H1 (cell line): Measurements from ENCODE around the gene NEMF. TPM values are rescaled to one million over a fixed set of nuclear protein-coding genes. Genes with fewer than 3 reads are reported as not detected.

Experiments
- CTCF ChIA-PET: fragments of 300-600 bp; sonication (Branson Sonifier 250); formaldehyde crosslinking; loops from one replicate; lab custom pipeline; 2021; ENCODE audit not compliant: partially characterized antibody; lab: Charles Lee
- POLR2A ChIA-PET: fragments of 300-600 bp; sonication (Branson Sonifier 250); formaldehyde crosslinking; loops from one replicate; lab custom pipeline; 2021; ENCODE audit warnings: inconsistent platforms; ENCODE audit not compliant: partially characterized antibody; lab: Charles Lee
- DNase-seq, 2 experiments: peaks; one replicate each; pipeline versions ENCODE4 v3.0.0 to v3.0.0-alpha.2; 2010 to 2022; ENCODE audit warnings: low spot score in 2 of 2, low read depth in 1 of 2, mixed read lengths in 1 of 2
- FAIRE-seq: peaks from 2 replicates; lab custom pipeline; 2011; peaks lifted over from hg19 to GRCh38; lab: Jason Lieb, UNC
- H2AFZ ChIP-seq: 2 replicates; pipeline ENCODE4 v1.8.1; 2012; ENCODE audit warnings: low read length, inconsistent platforms
- H2AK5ac ChIP-seq: 2 replicates; pipeline ENCODE4 v1.6.1; 2013; ENCODE audit warnings: low read depth, low read length
- H2BK120ac ChIP-seq: replicated peaks from 2 replicates; pipeline ENCODE3; 2013; ENCODE audit warnings: low read depth, low read length, inconsistent platforms
- H2BK12ac ChIP-seq: 2 replicates; pipeline ENCODE4 v1.6.1; 2013; ENCODE audit warnings: low read depth, low read length
- H2BK15ac ChIP-seq: 2 replicates; pipeline ENCODE4 v1.6.1; 2013; ENCODE audit warnings: low read length
- H2BK20ac ChIP-seq: 2 replicates; pipeline ENCODE4 v1.6.1; 2013; ENCODE audit warnings: low read length
- H2BK5ac ChIP-seq: 2 replicates; pipeline ENCODE4 v1.6.1; 2013; ENCODE audit warnings: low read depth, low read length
- H3K14ac ChIP-seq: 2 replicates; pipeline ENCODE4 v1.6.1; 2013; ENCODE audit warnings: inconsistent platforms; ENCODE audit not compliant: insufficient read length
- H3K18ac ChIP-seq: 2 replicates; pipeline ENCODE4 v1.6.1; 2013; ENCODE audit warnings: low read length; ENCODE audit errors: extremely low read depth
- H3K23ac ChIP-seq: 2 replicates; pipeline ENCODE4 v1.6.1; 2013; ENCODE audit warnings: inconsistent platforms; ENCODE audit not compliant: insufficient read length
- H3K23me2 ChIP-seq: 2 replicates; pipeline ENCODE4 v1.6.1; 2013; ENCODE audit warnings: low read depth, low read length
- H3K27ac ChIP-seq: 2 replicates; pipeline ENCODE4 v1.6.1; 2011; ENCODE audit warnings: low read depth, low read length, inconsistent platforms
- H3K27me3 ChIP-seq, 4 experiments: replicated peaks in 1 of 4; 1 replicate in 1 of 4; 2 replicates in 3 of 4; pipeline versions ENCODE4 v1.6.1 to v1.8.1; 2011 to 2013; ENCODE audit warnings: low read length in 3 of 4, mild to moderate bottlenecking in 3 of 4, inconsistent platforms in 2 of 4, mixed read lengths in 2 of 4, moderate library complexity in 1 of 4; ENCODE audit not compliant: control insufficient read depth in 3 of 4, insufficient read depth in 3 of 4; ENCODE audit errors: extremely low read depth in 1 of 4
- H3K36me3 ChIP-seq, 4 experiments: 2 replicates each; pipeline versions ENCODE4 v1.6.1 to v1.8.1; 2011 to 2013; ENCODE audit warnings: mild to moderate bottlenecking in 4 of 4, low read length in 3 of 4, moderate library complexity in 2 of 4, control low read depth in 1 of 4, inconsistent platforms in 1 of 4; ENCODE audit not compliant: insufficient read depth in 4 of 4, control insufficient read depth in 2 of 4
- H3K4ac ChIP-seq: replicated peaks from 2 replicates; pipeline ENCODE3; 2013; ENCODE audit warnings: low read length, low read depth, mixed read lengths, inconsistent platforms; ENCODE audit not compliant: insufficient read length
- H3K4me1 ChIP-seq, 4 experiments: replicated peaks in 1 of 4; 1 replicate in 1 of 4; 2 replicates in 3 of 4; pipeline versions ENCODE4 v1.6.1 to v1.8.1; 2011 to 2013; ENCODE audit warnings: low read length in 3 of 4, inconsistent platforms in 2 of 4, mixed read lengths in 1 of 4; ENCODE audit not compliant: insufficient read depth in 4 of 4, control insufficient read depth in 3 of 4
- H3K4me2 ChIP-seq, 2 experiments: 2 replicates each; pipeline versions ENCODE4 v1.6.1 to v1.8.1; 2011 to 2013; ENCODE audit warnings: low read depth in 2 of 2, low read length in 2 of 2, control low read depth in 1 of 2, inconsistent platforms in 1 of 2, mild to moderate bottlenecking in 1 of 2; ENCODE audit not compliant: insufficient read depth in 1 of 2
- H3K4me3 ChIP-seq, 4 experiments: fragments of 200-600, 300-600 bp in 1 of 4; sonication (generic), shearing (Covaris generic), sonication (Bioruptor Twin) in 1 of 4; 2 replicates each; pipeline versions ENCODE4 v1.5.1 to v1.8.1; 2011 to 2016; ENCODE audit warnings: low read length in 4 of 4, low read depth in 3 of 4, control low read depth in 2 of 4, inconsistent platforms in 2 of 4, mild to moderate bottlenecking in 2 of 4, mixed read lengths in 1 of 4, moderate library complexity in 1 of 4; ENCODE audit not compliant: insufficient read depth in 2 of 4; ENCODE audit errors: extremely low read depth in 1 of 4
- H3K56ac ChIP-seq: replicated peaks from 2 replicates; pipeline ENCODE3; 2013; ENCODE audit warnings: low read depth, mild to moderate bottlenecking, mixed read lengths, low read length, inconsistent platforms; ENCODE audit not compliant: insufficient read length
- H3K79me1 ChIP-seq: 2 replicates; pipeline ENCODE4 v1.6.1; 2013; ENCODE audit warnings: low read depth, low read length, control low read depth
- H3K79me2 ChIP-seq, 2 experiments: 2 replicates each; pipeline versions ENCODE4 v1.6.1 to v1.8.1; 2012 to 2013; ENCODE audit warnings: low read length in 2 of 2, mild to moderate bottlenecking in 2 of 2, inconsistent platforms in 1 of 2; ENCODE audit not compliant: insufficient read depth in 2 of 2, control insufficient read depth in 1 of 2
- H3K9ac ChIP-seq, 4 experiments: replicated peaks in 1 of 4; 1 replicate in 1 of 4; 2 replicates in 3 of 4; pipeline versions ENCODE4 v1.6.1 to v1.8.1; 2011 to 2013; ENCODE audit warnings: low read depth in 3 of 4, low read length in 3 of 4, control low read depth in 2 of 4, mild to moderate bottlenecking in 2 of 4, moderate library complexity in 2 of 4, inconsistent platforms in 1 of 4; ENCODE audit errors: extremely low read depth in 1 of 4
- H3K9me3 ChIP-seq, 2 experiments: 2 replicates each; pipeline versions ENCODE4 v1.6.1 to v1.8.1; 2012 to 2013; ENCODE audit warnings: mild to moderate bottlenecking in 2 of 2, moderate library complexity in 2 of 2, control low read depth in 1 of 2, inconsistent platforms in 1 of 2, low read depth in 1 of 2, low read length in 1 of 2, mixed read lengths in 1 of 2; ENCODE audit not compliant: insufficient read depth in 2 of 2
- H4K20me1 ChIP-seq, 2 experiments: replicated peaks in 1 of 2; 2 replicates each; pipeline versions ENCODE3 to v1.8.1; 2011 to 2013; ENCODE audit warnings: inconsistent platforms in 2 of 2, low read length in 2 of 2, mild to moderate bottlenecking in 1 of 2; ENCODE audit not compliant: insufficient read depth in 2 of 2, control insufficient read depth in 1 of 2
- H4K5ac ChIP-seq: 2 replicates; pipeline ENCODE4 v1.6.1; 2013; ENCODE audit warnings: low read length, low read depth, mixed read lengths, inconsistent platforms; ENCODE audit not compliant: insufficient read length
- H4K8ac ChIP-seq: 2 replicates; pipeline ENCODE4 v1.8.0; 2013; ENCODE audit warnings: mild to moderate bottlenecking, moderate library complexity, low read length, inconsistent platforms; ENCODE audit not compliant: insufficient read depth; ENCODE audit errors: extremely low read depth
- H4K91ac ChIP-seq: replicated peaks from 2 replicates; pipeline ENCODE3; 2013; ENCODE audit warnings: low read length, mixed read lengths, inconsistent platforms; ENCODE audit not compliant: insufficient read length
- CBX8 ChIP-seq: fragments of 300-800, 300-1000 bp; sonication (generic); IDR thresholded peaks from 2 replicates; pipeline ENCODE4 v1.7.1; 2016; ENCODE audit warnings: low read depth, low read length, borderline replicate concordance
- CHD1 ChIP-seq: IDR thresholded peaks from 2 replicates; pipeline ENCODE4 v1.6.1; 2012; ENCODE audit warnings: low read depth, low read length, improper control_type of control experiment
- CREB1 ChIP-seq: IDR thresholded peaks from 2 replicates; pipeline ENCODE4 v1.6.1; 2012; ENCODE audit warnings: inconsistent platforms
- HDAC2 ChIP-seq, 2 experiments: fragments of 300-600 bp in 1 of 2; sonication (generic) in 1 of 2; IDR thresholded peaks; 2 replicates each; pipeline ENCODE4 v1.6.1; 2011 to 2012; ENCODE audit warnings: low read depth in 2 of 2, low read length in 2 of 2, mild to moderate bottlenecking in 2 of 2, moderate library complexity in 2 of 2, borderline replicate concordance in 1 of 2, inconsistent platforms in 1 of 2
- JUND ChIP-seq: IDR thresholded peaks from 2 replicates; pipeline ENCODE4 v1.6.1; 2011; ENCODE audit warnings: mild to moderate bottlenecking, improper control_type of control experiment, low read length
- KDM4A ChIP-seq: IDR thresholded peaks from one replicate; pipeline ENCODE4 v1.7.1; 2012; ENCODE audit warnings: low read depth, mild to moderate bottlenecking, moderate library complexity, low read length, inconsistent platforms; ENCODE audit not compliant: severe bottlenecking
- MAFK ChIP-seq: IDR thresholded peaks from 2 replicates; pipeline ENCODE4 v1.6.1; 2012; ENCODE audit warnings: low read depth, mild to moderate bottlenecking, improper control_type of control experiment, low read length
- SIRT6 ChIP-seq: IDR thresholded peaks from one replicate; pipeline ENCODE4 v1.7.1; 2012; ENCODE audit warnings: low read length, inconsistent platforms
- SP1 ChIP-seq: IDR thresholded peaks from 2 replicates; pipeline ENCODE4 v1.6.1; 2011; ENCODE audit warnings: low read depth, low read length
- TEAD4 ChIP-seq: IDR thresholded peaks from 2 replicates; pipeline ENCODE4 v1.6.1; 2012; ENCODE audit warnings: low read depth, low read length, inconsistent platforms, mixed read lengths
- WGBS, 2 experiments: shearing (Covaris generic) in 1 of 2; methylation state at CpG; one replicate each; pipeline versions ENCODE4 v1.1.6 to v1.1.7; 2013 to 2015; ENCODE audit warnings: low lambda C conversion rate in 2 of 2, mixed read lengths in 2 of 2, inconsistent platforms in 1 of 2, low coverage in 1 of 2, missing lambda C conversion rate in 1 of 2; ENCODE audit not compliant: insufficient replicate concordance in 2 of 2, insufficient coverage in 1 of 2, insufficient read length in 1 of 2; ENCODE audit errors: extremely low coverage in 1 of 2, missing lambda C conversion rate in 1 of 2; 5-methylcytosine and 5-hydroxymethylcytosine counted together
- polyA plus RNA-seq, 7 experiments: library from polyadenylated mRNA; depleted of rRNA in 3 of 7; stranded (reverse) in 5 of 7; unstranded in 2 of 7; fragments of >200 nt in 5 of 7; fragments of 200-250 nt in 2 of 7; gene quantifications; 1 replicate in 5 of 7; 2 replicates in 1 of 7; 4 replicates in 1 of 7; pipeline versions ENCODE4 v1.2.1 to v1.2.3, GENCODE V29; 2011 to 2013; ENCODE audit warnings: missing spikeins in 2 of 7, mixed read lengths in 2 of 7
- total RNA-seq: library from RNA; stranded (reverse); fragmentation: NEBNext Ultra II Directional; extraction: Animal tissue kit (Norgen Biotek cat#: 25700); gene quantifications from 2 replicates; pipeline ENCODE4 v1.2.1, GENCODE V29; 2021
- TF ChIP-seq, protein P1 (sequence below): IDR thresholded peaks from 2 replicates; pipeline ENCODE4 v1.6.1; 2012; ENCODE audit warnings: inconsistent platforms
- TF ChIP-seq, protein P2 (sequence below): IDR thresholded peaks from 2 replicates; pipeline ENCODE4 v1.6.1; 2012; ENCODE audit warnings: inconsistent platforms

The NEMF gene
- total and polyA plus RNA-seq, 2 of the 8 experiments (the other 6 are each of a cell fraction or from before 2014, with no cell fraction given): 8.3 to 45.5 TPM

DNA sequence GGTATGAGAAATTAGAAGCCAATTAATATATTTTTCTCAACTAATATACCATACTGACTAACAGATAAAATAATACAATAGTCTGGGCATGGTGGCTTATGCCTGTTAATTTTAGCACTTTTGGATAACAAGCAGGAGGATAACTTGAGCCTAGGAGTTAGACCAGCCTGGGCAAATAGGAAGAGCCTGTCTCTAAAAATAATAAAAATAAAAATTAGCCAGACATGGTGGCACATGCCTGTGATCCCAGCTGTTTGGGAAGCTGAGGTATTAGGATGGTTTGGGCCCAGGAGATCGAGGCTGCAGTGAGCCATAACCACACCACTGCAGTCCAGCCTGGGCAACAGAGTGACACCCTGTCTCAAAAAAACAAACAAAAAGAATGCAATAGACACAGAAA is 60.0 kb downstream of the NEMF start:
- Histone ChIP-seq H4K5ac (no peak overlapping the region), H3K9me3 (no peaks in the 10 kb centered on the region), H3K18ac (no peak overlapping the region), H2BK20ac (no peak overlapping the region), H3K23me2 (no peaks in the 10 kb centered on the region), H2BK5ac (no peak overlapping the region), H3K56ac (no peak overlapping the region), H3K4ac (no peak overlapping the region), H2AFZ (no peak overlapping the region), H3K27ac (no peak overlapping the region), H2BK15ac (no peak overlapping the region), H2BK120ac (no peak overlapping the region), H4K8ac (no peak overlapping the region), H3K27me3 (no peaks in the 10 kb centered on the region), H4K91ac (no peak overlapping the region), H3K23ac (no peak overlapping the region), H3K79me1 (no peaks in the 10 kb centered on the region), H3K9ac (no peak overlapping the region), H3K14ac (no peak overlapping the region)
- ChIA-PET POLR2A (interaction anchor here (1.1 kb wide), 1 partner anchor 13 kb away, joined by 5 read pairs; no protein-coding TSS in a partner anchor), CTCF (interaction anchor here (1.0 kb wide), 1 partner anchor 310 kb away, joined by 3 read pairs; no protein-coding TSS in a partner anchor)
- no peak for FAIRE-seq
- 0% methylated on average over 1 of the region's 1 CpG; no CpG with 5 or more reads in 1 of the 2 experiments for WGBS, 2 experiments
- no peak for DNase-seq
- TF ChIP-seq CREB1 (no peak), MAFK (no peak), CHD1 (no peak), SIRT6 (no peak), JUND (no peak), KDM4A (no peak), TEAD4 (no peak), CBX8 (no peak), HDAC2 (IDR thresholded peaks at IDR 0.05; ENCODE audit: borderline replicate concordance in 1 of 2, low read depth in 2 of 2, low read length in 2 of 2) (no peak), SP1 (no peak)
- TF ChIP-seq, protein P1, sequence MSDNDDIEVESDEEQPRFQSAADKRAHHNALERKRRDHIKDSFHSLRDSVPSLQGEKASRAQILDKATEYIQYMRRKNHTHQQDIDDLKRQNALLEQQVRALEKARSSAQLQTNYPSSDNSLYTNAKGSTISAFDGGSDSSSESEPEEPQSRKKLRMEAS: no peak
- TF ChIP-seq, protein P2, sequence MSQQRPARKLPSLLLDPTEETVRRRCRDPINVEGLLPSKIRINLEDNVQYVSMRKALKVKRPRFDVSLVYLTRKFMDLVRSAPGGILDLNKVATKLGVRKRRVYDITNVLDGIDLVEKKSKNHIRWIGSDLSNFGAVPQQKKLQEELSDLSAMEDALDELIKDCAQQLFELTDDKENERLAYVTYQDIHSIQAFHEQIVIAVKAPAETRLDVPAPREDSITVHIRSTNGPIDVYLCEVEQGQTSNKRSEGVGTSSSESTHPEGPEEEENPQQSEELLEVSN: no peak
- TF ChIP-seq, all 59 proteins: peak for 0
- Histone ChIP-seq H3K4me3 (no peak overlapping the region), H2AK5ac (no peak overlapping the region), H3K4me1 (no peaks in the 10 kb centered on the region), H2BK12ac (no peak overlapping the region), H3K4me2 (no peak overlapping the region), H3K79me2 (no peaks in the 10 kb centered on the region), H4K20me1 (no peaks in the 10 kb centered on the region), H3K36me3 (peaks cover 8 to 56% (median 26%) of the 10 kb centered on the region in 4 experiments)
